GM21447 (cell line): Measurements from ENCODE around the gene LMX1B.
"Not testable (repeated sequence)": the region's sequence is repeated elsewhere in the genome, so short reads cannot be mapped to it uniquely, and the experiment has no call there.

Experiments used
- ATAC-seq: cut with Tn5 transposase; IDR thresholded peaks from one replicate; pipeline ENCODE4 v1.9.1; 2021; ENCODE audit not compliant: unreplicated experiment

LMX1B gene

DNA sequence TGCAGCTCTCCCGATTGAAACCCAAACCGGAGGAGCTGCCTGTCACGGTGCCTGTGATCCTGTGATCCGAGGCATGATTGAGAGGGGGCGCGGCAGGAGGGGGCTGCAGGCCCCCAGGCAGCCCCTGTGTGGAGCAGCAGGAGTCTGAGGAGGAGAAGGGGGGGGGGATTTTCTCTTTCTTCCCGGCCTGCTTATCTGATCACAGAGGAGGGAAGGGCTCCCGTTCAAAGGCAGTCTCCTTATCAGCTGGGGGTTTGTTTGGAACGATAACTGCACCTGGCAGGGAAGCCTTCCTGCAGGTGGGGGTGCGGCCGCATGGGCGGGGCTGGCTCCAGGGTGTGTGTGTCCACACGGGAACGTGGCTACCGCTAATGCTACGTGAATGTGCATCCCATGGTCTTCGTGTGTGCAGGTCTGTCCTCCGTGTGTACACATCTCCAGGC is 38.4 kb downstream of the LMX1B start:
- no peak for ATAC-seq

DNA sequence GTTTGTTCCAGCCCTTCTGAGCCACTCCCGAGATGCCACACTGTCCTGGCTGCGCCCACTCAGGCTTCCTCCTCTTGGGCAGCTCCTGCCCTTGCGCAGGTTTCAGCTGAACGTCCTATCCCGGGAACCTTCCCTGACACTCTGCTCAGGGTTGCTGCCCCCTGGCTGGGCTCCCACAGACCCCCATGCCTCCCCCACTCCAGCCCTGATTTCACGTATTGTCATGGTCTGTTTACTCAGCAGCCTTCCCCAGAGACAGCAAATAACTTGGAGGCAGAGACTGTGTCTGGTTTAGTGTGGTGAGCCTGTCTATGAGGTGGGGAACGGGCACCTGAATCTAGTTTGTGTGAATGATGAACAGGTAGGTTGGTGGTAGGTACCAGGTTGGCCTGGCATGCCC is 40.4 kb downstream of the LMX1B start:
- no peak for ATAC-seq

DNA sequence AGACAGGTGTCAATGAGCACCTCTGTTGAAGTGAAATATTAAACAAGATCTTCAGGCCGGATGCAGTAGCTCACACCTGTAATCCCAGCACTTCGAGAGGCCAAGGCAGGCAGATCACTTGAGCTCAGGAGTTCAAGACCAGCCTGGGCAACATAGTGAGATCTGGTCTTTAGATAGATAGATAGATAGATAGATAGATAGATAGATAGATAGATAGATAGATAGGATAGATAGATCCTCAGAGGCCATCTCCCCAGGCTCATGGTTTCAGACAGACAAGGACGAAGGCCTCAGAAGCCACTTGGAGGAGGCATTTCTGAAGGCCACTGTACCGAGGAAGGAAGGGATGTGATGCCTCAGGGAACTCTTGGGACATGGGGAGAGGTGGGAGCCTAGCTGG is 42.5 kb downstream of the LMX1B start:
- ATAC-seq, result not testable (repeated sequence)

DNA sequence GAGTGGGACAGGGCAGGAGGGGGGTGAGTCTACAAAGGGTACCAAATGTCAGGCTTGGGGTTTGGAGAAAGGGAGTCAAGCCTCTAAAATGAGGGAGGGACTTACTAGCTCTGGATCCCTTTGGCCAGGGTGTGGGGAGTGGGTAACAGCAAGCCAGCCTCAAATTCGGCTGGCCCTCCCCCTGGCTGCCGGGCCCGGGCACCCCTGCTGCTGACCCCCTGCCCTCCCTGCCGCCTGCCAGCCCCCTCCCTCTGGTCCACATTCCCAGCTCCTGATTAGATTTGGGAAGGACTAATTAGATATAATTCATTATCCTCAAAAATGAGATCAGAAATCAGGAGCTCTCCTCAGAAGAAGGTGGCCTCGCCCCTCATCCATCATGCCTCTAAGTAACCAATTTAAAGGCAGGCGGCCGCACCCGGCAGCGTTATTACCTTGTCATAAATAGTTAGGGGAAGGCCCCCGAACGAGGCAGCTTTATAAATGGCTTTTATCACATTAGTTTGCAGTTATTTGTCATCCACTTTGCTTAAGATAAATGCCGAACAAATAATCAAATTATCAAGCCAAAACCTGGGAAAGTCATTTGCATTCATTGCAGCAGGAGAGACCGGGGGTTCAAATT is 44.6 kb downstream of the LMX1B start:
- no peak for ATAC-seq

DNA sequence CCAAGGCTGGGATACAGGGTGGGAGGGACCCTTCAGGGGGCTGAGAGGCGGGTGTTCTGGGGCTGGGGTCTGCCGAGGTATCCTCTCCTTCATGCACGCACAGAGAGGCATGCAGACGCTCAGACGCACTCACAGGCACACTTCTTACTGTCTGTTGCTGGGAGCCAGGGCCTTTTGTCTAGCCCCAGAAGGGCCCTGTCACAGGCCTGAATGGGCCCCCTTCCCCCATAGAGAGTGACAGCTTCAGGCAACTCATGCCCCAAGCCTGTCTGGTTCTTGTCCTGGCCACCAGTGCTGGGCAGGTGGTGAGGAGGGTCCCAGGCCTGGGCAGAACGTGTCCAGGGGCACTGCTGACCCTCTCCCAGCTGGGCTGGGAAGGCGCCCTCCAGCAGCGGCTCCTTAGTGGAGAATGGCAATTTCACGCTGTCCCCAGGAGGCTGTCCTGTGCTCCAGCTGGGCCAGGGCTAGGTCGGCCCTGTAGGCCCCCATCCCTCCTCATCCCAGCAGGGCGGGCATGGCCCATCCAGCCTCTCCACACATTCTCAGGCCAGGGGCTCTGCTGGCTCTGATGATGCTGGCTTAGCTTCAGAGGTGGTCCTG is 45.3 kb downstream of the LMX1B start:
- ATAC-seq, result no peak

DNA sequence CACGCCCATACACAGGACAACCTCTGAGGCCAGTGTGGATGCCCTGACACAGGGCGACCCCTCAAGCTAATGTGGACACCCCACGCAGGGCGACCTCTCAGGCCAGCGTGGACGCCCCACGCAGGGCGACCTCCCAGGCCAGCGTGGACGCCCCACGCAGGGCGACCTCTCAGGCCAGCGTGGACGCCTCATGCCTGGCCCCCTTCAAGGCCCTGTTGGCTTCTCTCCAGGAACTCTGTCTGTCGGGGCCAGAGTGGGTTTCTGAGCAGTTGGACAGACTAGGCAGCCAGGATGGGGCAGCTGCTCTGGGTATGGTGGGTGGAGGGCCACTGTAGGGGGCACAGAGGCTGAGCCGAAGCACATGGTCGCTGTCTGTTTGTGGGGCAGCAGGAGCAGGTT is 47.4 kb downstream of the LMX1B start:
- ATAC-seq, result no peak

DNA sequence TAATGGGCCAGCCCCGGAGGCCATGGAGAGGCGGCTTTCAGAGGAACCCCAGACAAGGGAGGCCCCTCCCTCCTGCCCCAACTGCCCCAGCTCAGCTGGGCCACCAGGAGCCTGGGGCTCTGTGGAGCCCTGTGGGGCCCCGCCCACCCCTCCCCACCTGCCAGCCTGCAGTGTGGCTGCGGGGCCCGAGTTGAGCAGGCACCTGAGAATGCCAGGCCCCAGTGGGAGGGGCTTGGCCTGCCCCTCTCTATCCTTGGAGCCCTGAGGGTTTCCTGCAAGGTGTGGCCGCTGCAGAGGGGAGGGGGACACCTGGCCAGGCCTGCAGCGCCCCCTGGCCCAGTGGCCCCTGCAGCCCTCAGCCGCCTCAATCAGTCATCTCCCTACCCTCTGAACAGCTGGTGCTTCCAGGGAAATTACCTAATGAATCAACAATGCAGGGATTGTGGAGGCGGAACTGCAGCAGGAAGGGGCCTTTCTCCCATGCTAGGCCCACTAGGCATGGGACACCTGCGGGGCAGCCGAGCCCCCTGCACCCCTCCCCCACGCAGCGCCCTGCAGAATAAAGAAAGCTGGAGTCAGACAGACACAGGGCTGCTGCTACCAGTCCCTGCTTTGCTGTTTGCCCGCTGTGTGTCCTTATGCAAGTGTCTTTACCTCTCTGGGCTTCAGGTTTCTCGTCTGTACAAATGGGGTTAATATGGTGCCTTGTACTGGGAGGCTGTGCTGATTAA is 48.0 kb downstream of the LMX1B start:
- no peak for ATAC-seq

DNA sequence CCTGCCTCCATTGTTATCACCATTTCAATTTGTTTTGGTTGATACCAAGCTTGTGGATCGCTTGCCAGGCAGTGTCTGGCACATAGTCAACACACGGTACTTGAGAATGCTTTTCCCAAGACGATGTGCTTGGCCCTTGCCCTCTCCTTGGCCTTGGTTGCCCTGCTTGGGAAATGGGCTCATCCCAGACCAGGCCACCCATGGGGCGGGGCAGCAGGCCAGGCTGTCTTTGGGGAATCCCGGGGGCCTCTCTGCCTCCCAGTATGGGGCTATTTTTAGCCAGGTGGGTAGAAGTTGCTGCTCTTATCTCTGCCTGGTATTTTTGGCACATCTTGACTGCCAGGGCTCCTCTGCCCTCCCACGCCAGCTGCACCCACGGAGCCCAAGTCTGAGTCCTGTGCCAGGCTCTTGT is 49.9 kb downstream of the LMX1B start:
- ATAC-seq, result no peak

DNA sequence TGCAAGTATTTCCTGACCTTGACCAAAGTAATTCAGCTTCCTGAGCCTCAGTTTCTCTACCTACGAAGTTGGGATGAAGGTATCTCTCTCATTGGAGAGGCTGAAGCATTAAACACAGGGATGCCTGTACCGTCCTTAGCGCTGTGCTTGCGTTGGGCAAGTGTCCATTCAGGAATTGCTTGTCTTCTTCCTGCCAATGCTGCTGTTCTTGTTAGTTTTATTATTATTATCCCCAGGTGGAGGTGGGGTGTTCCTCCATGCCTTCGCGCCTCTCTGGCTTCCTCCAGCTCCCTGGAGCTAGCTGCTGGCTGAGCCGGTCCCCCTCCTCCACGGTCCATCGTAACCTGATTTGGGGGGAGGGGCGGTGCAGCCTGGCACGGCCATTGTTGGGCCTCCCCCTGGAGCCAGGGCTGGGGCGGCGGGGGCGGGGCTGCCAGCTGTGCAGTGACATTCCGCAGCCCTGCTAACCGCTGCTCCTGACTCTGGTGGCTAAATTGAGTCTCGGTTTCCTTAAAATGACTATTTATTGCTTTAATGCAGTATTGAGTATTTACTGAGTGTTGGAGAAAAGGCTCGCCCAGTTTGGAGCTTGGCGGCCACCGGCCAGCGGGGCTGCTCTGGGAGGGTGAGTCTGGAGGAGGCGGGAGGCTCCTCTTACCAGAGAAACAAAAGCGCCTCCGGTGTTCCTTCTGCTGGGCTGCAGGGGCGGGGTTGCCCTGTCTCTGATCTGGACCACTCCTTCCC is 51.3 kb downstream of the LMX1B start:
- ATAC-seq, result no peak

DNA sequence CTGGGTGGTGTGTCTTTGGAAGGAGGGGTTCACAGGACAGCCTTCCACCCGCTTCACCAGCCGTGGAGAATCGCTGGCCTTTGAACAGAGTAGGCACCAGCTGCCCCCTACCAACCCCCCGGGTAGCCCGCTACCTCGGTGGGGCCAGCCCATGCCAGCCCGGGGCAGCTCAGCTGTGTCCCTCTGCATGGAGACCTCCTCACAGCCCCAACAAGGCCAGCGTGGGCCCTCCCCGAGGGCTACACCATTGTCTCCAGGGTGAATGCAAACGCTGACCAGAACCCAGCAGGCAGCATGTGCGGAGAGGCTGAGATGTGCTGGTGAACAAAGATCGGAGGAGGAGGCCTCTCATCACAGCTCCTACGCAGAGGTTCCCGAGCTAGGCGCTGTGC is 51.9 kb downstream of the LMX1B start:
- ATAC-seq, result no peak

DNA sequence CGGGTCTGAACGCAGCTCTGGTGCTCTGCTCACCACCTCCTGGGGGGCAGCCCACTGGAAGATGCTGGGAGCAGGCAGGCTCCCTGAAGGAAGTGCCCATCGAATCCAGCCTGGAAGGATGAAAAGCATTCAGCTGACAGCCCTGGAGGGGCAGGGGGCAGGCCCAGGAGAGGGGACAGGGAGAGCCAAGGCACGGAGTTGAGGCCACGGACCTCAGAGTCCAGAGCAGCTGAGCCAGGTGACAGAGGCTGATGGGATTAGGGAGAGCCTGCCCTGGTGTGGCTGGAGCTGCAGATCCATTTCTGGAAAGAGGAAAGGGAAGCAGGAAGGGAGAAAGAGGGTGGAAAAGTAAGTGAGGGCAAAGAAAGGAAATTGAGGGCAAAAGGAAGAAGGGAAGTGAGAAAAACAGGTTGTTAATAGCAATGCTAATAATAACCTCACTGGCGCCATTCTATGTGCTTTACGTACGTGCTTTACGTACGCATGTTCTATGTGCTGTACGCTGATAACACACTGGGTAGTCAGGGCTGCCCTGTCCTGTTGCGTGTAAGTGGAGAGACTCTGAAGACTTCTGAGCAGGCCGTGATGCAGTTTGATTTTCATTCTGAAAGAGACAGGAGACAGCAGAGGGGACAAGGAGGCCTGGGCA is 52.6 kb downstream of the LMX1B start:
- ATAC-seq, result no peak

DNA sequence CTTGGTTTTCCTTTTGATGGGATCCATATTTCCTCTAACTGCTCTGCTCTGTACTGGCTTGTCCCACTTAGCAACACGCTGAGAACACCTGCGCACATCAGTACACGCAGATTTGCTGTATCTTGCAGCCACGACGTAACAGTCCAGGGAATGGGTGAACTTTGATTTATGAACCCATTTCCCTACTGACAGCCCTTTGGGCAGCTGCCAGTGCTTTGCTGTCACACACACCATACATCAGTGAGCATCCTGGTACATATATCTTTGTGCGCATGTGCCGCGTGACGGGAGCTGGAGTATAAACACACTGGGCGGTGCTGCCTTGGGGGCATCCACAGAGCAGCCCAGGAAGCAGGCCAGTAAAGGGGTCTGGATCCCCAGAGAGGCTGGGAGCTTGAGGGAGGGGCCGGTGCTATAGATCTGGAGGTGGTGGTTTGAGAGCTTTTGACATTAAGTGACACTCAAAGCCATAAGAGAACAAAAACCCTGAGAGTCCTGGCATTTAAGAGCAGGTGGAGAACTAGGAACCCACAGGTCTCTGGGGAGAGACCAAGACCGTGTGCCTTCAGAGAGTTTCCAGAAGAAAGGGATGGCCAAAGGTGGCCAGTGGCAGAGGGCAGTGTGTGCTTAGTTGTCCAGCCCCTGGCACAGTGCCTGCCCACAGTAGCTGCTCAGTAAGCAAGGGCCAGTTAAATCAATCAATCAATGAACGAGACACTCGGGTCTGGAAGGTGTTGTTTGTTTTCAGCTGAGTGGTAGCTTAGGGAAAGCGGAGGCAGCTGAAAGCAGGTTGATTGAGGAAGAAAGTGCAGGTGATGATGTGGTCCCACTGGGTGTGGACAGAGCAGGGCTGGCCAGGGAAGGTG is 53.7 kb downstream of the LMX1B start:
- no peak for ATAC-seq

DNA sequence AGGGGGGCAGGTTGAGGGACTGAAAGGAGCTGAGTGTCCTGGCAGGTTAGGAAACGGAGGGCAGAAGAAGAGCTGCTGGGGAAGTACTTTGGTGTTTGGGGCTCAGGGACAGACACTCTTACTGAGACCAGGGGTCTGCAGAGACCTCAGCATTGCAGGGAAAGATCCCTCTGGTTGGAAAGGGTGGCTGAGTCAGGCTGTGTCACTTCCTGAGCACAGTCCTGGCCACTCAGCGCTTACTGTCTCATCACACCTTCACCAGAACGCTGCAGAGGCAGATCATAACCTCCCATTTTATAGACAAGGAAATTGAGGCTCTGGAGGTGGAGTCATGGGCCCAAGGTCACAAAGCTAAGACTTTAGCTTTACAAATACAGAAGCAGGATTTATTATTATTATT is 54.3 kb downstream of the LMX1B start:
- ATAC-seq, result no peak

DNA sequence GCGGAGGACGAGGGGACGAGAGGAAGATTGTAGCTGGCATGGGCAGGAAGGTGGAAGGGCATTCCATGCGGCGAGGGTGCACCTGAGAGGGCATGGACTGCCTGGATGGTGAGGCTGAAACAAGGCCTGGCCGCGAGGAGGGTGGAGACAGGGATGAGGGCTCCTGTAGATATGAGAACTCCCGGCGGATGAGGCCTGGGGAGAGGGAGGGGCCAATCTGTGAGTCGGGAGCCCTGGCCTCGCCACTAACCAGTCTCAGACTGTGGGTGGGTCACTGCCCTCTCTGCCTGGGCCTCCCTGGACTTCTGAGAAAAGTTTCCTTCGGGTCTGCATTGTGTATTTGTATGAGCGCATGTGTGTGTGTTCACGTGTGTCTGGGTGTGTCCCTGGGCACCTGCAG is 55.4 kb downstream of the LMX1B start:
- ATAC-seq, result no peak

DNA sequence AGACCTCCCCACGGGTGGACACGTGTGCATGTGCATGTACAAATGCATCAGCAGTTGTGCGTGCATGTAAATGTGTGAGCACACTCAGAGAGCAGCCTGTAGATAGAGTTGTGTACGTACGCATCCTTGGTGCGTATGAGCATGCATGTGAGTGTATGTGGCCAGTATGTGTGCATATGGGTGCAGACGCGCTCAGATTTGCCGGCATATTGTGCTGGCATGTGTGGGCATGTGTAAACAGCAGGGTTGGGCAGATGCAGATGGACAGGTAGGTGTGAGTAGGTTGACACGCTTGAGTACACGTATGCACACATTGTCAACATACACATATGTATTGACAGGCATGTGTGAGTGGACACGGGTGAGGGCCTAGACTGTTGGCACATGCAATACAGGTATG is 56.5 kb downstream of the LMX1B start:
- no peak for ATAC-seq

DNA sequence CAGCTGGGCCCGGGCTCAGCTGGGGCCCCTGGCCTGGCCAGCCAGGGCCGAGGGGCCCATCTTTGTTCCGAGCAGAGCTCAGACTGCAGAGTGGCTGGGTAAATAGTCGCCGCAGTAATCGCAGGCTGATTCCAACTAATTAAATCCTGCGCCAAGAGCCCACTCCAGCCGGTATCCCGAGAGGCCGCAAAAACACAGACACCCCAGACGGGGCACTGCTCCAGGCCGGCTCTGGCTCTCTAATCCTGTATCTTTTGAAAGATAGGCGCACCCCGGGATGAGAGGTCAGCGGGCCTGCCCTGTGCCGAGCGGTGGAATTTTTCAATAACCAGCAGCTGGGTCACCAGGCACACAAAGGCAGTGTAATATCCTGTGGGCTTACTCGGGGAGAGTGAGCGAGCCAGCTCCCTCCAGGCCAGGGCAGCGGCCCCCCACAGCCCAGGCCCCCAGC is 57.7 kb downstream of the LMX1B start:
- no peak for ATAC-seq

DNA sequence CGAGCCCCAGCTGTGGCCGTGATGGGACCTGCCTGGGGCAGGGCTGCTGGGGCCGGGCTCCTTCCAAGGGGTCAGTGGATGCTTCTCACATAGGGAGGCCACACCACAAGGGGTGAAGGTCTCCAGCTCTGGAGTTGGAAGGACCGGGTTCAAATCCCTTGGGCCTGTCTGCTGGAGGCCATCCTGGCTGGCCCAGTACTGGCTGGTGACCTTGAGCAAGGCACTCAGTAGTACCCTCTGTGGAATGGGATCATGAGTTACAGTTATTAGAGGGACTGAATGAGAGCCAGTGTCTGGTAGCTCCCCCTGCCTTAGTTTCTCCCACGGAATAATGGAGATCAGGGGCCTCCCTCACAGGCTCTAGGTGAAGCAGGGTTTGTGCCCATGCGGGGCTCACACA is 58.3 kb downstream of the LMX1B start:
- no peak for ATAC-seq

DNA sequence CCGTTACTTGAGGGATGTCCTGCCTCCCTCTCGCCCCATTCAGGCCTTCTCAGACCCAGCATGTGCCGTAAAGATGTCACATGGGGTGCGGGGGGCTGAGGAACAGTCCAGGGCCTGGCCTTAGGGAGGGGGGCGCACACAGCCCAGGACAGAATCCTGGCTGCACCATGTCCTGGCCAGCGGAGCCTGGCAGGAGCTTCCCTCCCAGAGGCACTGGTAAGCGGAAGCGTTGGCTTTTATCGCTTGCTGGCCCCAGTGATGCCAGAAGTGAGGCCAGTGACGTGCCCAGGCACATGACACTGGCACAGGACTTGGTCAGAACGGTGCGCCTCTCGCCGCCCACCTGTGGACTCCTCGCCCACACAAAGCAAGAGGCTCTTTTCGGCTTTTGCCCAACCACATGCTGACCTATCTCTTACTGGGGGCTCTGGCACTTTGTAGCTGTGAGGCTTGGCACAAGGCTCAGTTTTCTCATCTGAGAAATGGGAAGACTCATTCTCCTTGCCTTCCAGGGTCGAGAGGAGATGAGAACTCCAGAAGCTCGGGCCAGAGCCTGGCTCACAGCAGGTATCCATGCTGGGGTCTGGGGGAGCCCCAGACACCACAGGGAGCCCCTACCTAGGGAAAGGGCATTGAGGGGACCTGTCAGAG is 59.0 kb downstream of the LMX1B start:
- no peak for ATAC-seq

DNA sequence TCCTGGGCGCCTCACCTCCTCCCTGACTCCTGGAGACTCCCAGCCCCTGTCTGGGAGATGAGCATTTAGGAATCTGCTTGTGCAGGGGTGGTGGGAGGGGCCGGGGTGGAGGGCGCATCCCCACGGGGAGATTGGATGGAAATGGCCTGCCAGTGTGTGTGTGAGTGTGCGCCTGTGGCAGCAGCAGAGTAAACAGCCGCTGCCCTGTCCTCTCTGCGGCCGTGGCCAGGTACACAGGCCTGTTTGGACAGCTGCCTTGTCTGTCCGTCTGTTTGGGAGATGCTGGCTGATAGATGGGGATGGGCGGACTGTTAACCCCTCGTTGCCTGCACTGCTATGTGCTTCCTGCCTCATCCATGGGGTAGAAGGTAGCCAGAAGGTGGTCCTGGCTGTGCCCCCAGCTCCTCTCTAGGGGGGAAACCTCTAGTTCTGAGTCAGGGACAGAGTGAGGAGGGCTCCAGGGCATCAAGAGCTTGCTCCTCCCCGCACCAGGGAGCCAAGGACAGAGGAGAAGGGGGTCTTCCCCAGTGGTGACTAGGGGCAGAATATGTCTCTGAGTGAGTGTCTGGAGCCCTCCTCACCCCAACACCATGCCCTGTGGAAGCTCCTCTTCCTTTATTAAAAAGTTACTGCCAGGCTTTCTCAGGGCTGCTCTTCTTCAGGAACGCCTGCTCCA is 60.1 kb downstream of the LMX1B start:
- ATAC-seq, result no peak
